GM18519 (cell line): ENCODE data around the gene OR10G3.
"Not testable (repeated sequence)": the region's sequence is repeated elsewhere in the genome, so short reads cannot be mapped to it uniquely, and the experiment has no call there.

Experiments
- ATAC-seq: cut with Tn5 transposase; IDR thresholded peaks from one replicate; pipeline ENCODE4 v1.9.1; 2021; ENCODE audit warnings: mild to moderate bottlenecking, moderate library complexity; ENCODE audit not compliant: unreplicated experiment, low FRiP score

OR10G3 gene

GRCh38 chr14:21579976-21580375 lies at the start of gene OR10G3:
TSS of gene OR10G3 (minus strand) at chr14:21580076. CDS start at chr14:21570744, 9,332 bp downstream.
- ATAC-seq: no peak

GRCh38 chr14:21626491-21627230 lies 46.8 kb upstream of the OR10G3 start:
- no peak for ATAC-seq

- ATAC-seq: no peak
Measured at GRCh38 chr14:21617614-21618013, 37.7 kb upstream of the OR10G3 start.

GRCh38 chr14:21614240-21614639 lies 34.4 kb upstream of the OR10G3 start:
- no peak for ATAC-seq

- no peak for ATAC-seq
Measured at GRCh38 chr14:21612324-21612723, 32.4 kb upstream of the OR10G3 start.

- ATAC-seq: not testable (repeated sequence)
Measured at GRCh38 chr14:21602181-21602580, 22.3 kb upstream of the OR10G3 start.

- ATAC-seq: no peak
Measured at GRCh38 chr14:21589317-21589716, 9.4 kb upstream of the OR10G3 start.

GRCh38 chr14:21575661-21576060 lies 4.2 kb downstream of the OR10G3 start:
- no peak for ATAC-seq

- ATAC-seq: no peak
Measured at GRCh38 chr14:21572604-21573003, 7.3 kb downstream of the OR10G3 start.

GRCh38 chr14:21558703-21559170 lies 21.1 kb downstream of the OR10G3 start:
- no peak for ATAC-seq

- no peak for ATAC-seq
Measured at GRCh38 chr14:21557084-21557901, 22.6 kb downstream of the OR10G3 start.

- no peak for ATAC-seq
Measured at GRCh38 chr14:21556378-21557083, 23.3 kb downstream of the OR10G3 start.

GRCh38 chr14:21553266-21553665 lies 26.6 kb downstream of the OR10G3 start:
- ATAC-seq: no peak

- not testable (repeated sequence) for ATAC-seq
Measured at GRCh38 chr14:21544588-21544987, 35.3 kb downstream of the OR10G3 start.

GRCh38 chr14:21543963-21544362 lies 35.9 kb downstream of the OR10G3 start:
- no peak for ATAC-seq

- ATAC-seq: no peak
Measured at GRCh38 chr14:21543521-21543960, 36.3 kb downstream of the OR10G3 start.

GRCh38 chr14:21541413-21542074 lies 38.3 kb downstream of the OR10G3 start:
- ATAC-seq: no peak

GRCh38 chr14:21539189-21539940 lies 40.5 kb downstream of the OR10G3 start:
- ATAC-seq: no peak

GRCh38 chr14:21537090-21537424 lies 42.8 kb downstream of the OR10G3 start:
- ATAC-seq: no peak
